ENCODE measurements around the gene SGMS1. TPM values are rescaled to one million over a fixed set of nuclear protein-coding genes. Genes with fewer than 3 reads are reported as not detected.
"Not testable (repeated sequence)": the region's sequence is repeated elsewhere in the genome, so short reads cannot be mapped to it uniquely, and the experiment has no call there.

Gene SGMS1
- total RNA-seq, 1 donor from 2014 or later, result 25.0 TPM

DNA sequence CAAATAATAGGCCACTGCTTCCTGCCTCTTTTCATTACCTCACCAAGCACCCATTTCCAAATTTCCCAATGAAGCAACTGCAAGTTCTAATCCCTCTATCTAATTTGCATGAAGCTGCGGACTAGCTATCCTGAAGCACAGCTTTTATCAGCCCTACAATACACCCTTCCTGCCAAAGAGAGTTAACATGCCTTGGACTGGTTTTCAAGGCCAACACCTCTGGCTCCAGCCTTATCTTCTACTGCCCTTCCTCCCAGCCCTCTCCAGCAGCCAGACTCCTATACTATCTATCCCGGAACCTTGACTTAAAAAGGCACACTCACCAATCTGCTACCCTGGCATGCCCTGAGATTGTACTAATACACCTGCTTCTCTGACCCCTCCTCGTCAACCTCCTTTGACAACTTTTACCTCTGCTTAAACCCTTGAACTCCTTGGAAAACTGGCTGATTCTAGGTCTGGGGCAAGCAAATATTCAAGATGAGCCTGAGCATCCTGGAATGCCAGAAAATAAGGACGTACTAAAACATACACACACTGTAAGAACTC lies 73.4 kb downstream of the SGMS1 start:
- Mint-ChIP-seq H3K36me3 (ENCODE audit: insufficient read depth) (peaks cover 11% of the 10 kb centered on the region), H3K9me3 (ENCODE audit: low read depth) (peaks cover 22% of the 10 kb centered on the region), H3K27ac (peak overlapping the region; percentile 86), H3K4me3 (ENCODE audit: low read depth) (no peak overlapping the region), H3K27me3 (no peaks in the 10 kb centered on the region), H3K4me1 (ENCODE audit: low read depth) (peaks cover 25% of the 10 kb centered on the region)
- no peak for DNase-seq (ENCODE audit: low spot score, unreplicated experiment)
- TF ChIP-seq, protein P1, sequence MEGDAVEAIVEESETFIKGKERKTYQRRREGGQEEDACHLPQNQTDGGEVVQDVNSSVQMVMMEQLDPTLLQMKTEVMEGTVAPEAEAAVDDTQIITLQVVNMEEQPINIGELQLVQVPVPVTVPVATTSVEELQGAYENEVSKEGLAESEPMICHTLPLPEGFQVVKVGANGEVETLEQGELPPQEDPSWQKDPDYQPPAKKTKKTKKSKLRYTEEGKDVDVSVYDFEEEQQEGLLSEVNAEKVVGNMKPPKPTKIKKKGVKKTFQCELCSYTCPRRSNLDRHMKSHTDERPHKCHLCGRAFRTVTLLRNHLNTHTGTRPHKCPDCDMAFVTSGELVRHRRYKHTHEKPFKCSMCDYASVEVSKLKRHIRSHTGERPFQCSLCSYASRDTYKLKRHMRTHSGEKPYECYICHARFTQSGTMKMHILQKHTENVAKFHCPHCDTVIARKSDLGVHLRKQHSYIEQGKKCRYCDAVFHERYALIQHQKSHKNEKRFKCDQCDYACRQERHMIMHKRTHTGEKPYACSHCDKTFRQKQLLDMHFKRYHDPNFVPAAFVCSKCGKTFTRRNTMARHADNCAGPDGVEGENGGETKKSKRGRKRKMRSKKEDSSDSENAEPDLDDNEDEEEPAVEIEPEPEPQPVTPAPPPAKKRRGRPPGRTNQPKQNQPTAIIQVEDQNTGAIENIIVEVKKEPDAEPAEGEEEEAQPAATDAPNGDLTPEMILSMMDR (IDR thresholded peaks at IDR 0.05; ENCODE audit: unreplicated experiment), result no peak

GRCh38 chr10:50549186-50549585 lies 74.6 kb downstream of the SGMS1 start:
- H3K9me3 Mint-ChIP-seq (ENCODE audit: low read depth), result peaks cover 22% of the 10 kb centered on the region

DNA sequence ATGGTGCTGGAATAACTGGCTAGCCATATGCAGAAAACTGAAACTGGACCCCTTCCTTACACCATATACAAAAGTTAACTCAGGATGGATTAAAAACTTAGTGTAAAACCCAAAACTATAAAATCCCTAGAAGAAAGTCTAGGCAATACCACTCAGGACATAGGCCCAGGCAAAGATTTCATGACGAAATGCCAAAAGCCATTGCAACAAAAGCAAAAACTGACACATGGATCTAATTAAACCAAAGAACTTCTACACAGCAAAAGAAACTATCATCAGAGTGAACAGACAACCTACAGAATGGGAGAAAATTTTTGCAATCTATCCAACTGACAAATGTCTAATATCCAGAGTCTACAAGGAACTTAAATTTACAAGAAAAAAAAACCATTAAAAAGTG lies 75.3 kb downstream of the SGMS1 start:
- peaks cover 22% of the 10 kb centered on the region for H3K9me3 Mint-ChIP-seq (ENCODE audit: low read depth)
- not testable (repeated sequence) for H3K4me3 Mint-ChIP-seq (ENCODE audit: low read depth); H3K27me3 Mint-ChIP-seq; DNase-seq (ENCODE audit: low spot score, unreplicated experiment)
- peak overlapping the region; percentile 20 for H3K27ac Mint-ChIP-seq
- H3K36me3 Mint-ChIP-seq (ENCODE audit: insufficient read depth), result peaks cover 11% of the 10 kb centered on the region
- H3K4me1 Mint-ChIP-seq (ENCODE audit: low read depth), result peaks cover 29% of the 10 kb centered on the region

More at GRCh38 chr10:50549186-50549585, 74.6 kb downstream of the SGMS1 start:
- not testable (repeated sequence) for H3K27me3 Mint-ChIP-seq; DNase-seq (ENCODE audit: low spot score, unreplicated experiment); H3K27ac Mint-ChIP-seq; H3K4me3 Mint-ChIP-seq (ENCODE audit: low read depth)
- Mint-ChIP-seq H3K36me3 (ENCODE audit: insufficient read depth) (peaks cover 11% of the 10 kb centered on the region), H3K4me1 (ENCODE audit: low read depth) (peaks cover 29% of the 10 kb centered on the region)

DNA sequence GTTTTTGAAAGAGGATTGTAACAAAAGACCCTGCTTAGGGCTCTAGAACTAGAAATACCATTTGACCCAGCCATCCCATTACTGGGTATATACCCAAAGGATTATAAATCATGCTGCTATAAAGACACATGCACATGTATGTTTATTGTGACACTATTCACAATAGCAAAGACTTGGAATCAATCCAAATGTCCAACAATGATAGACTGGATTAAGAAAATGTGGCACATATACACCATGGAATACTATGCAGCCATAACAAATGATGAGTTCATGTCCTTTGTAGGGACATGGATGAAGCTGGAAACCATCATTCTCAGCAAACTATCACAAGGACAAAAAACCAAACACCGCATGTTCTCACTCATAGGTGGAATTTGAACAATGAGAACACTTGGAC lies 77.5 kb downstream of the SGMS1 start:
- Mint-ChIP-seq H3K4me1 (ENCODE audit: low read depth) (peaks cover 26% of the 10 kb centered on the region), H3K9me3 (ENCODE audit: low read depth) (peaks cover 22% of the 10 kb centered on the region), H3K27ac (peak overlapping the region; percentile 83), H3K36me3 (ENCODE audit: insufficient read depth) (peaks cover 11% of the 10 kb centered on the region)
- H3K4me3 Mint-ChIP-seq (ENCODE audit: low read depth); DNase-seq (ENCODE audit: low spot score, unreplicated experiment); H3K27me3 Mint-ChIP-seq: not testable (repeated sequence)

GRCh38 chr10:50545846-50546245 lies 77.9 kb downstream of the SGMS1 start:
- peaks cover 22% of the 10 kb centered on the region for H3K9me3 Mint-ChIP-seq (ENCODE audit: low read depth)
- TF ChIP-seq, protein P1 (IDR thresholded peaks at IDR 0.05; ENCODE audit: unreplicated experiment), result no peak
- H3K36me3 Mint-ChIP-seq (ENCODE audit: insufficient read depth), result peaks cover 11% of the 10 kb centered on the region
- H3K27me3 Mint-ChIP-seq, result no peaks in the 10 kb centered on the region
- no peak for DNase-seq (ENCODE audit: low spot score, unreplicated experiment)
- peak overlapping the region; percentile 83 for H3K27ac Mint-ChIP-seq
- H3K4me1 Mint-ChIP-seq (ENCODE audit: low read depth), result peaks cover 24% of the 10 kb centered on the region
- H3K4me3 Mint-ChIP-seq (ENCODE audit: low read depth), result no peak overlapping the region

DNA sequence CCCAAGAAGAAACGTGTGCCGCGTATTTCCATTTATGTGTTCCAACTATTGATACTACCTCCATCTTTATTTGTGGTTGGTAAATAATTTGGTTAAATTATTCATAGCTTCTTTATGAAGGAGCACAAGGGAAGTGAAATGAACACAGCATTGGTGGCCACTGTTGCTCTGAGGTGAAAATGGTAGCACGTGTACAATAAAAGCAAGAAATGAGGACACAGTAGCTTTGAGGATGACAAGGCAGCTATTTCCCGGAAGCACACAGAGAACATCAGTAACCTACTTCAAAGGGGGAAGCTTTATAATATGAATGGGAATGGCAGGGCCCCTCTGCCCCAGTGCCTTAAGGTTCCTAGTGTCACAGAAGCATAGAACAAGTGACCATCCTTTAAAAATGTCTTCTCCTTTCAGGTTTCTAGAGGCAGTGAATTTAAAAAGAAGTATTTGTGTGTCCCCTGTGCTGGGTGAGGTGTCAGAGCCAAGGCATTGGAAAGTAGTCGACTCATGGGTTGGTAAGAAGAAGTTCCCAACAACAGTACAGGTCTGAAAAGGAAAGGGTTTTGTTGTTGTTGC lies 78.8 kb downstream of the SGMS1 start:
- Mint-ChIP-seq H3K4me3 (ENCODE audit: low read depth) (no peak overlapping the region), H3K27ac (peak overlapping the region; percentile 31)

More for the DNA sequence above, 78.8 kb downstream of the SGMS1 start:
- Mint-ChIP-seq H3K9me3 (ENCODE audit: low read depth) (peaks cover 28% of the 10 kb centered on the region), H3K36me3 (ENCODE audit: insufficient read depth) (peaks cover 13% of the 10 kb centered on the region), H3K27me3 (no peaks in the 10 kb centered on the region), H3K4me1 (ENCODE audit: low read depth) (peaks cover 19% of the 10 kb centered on the region)
- TF ChIP-seq, protein P1 (IDR thresholded peaks at IDR 0.05; ENCODE audit: unreplicated experiment), result no peak
- no peak for DNase-seq (ENCODE audit: low spot score, unreplicated experiment)

All from progenitor cell of endocrine pancreas (in vitro differentiated cells).